Testis (tissue), 2 donors: ENCODE results near the gene QPCT.

Experiments
- POLR2A ChIP-seq: fragments of 450-650 bp; IDR thresholded peaks from one replicate; pipeline ENCODE4 v1.6.1; 2017; ENCODE audit warnings: antibody characterized with exemption, mild to moderate bottlenecking, moderate library complexity
- TF ChIP-seq, protein P1 (sequence below), 3 experiments: fragments of 450-650 bp in 2 of 3; fragments of 200-600 bp in 1 of 3; sonication (generic) in 1 of 3; IDR thresholded peaks; one replicate each; pipeline ENCODE4 v1.5.1; 2016 to 2019; ENCODE audit warnings: antibody characterized with exemption in 3 of 3, mild to moderate bottlenecking in 2 of 3, moderate library complexity in 1 of 3

DNA sequence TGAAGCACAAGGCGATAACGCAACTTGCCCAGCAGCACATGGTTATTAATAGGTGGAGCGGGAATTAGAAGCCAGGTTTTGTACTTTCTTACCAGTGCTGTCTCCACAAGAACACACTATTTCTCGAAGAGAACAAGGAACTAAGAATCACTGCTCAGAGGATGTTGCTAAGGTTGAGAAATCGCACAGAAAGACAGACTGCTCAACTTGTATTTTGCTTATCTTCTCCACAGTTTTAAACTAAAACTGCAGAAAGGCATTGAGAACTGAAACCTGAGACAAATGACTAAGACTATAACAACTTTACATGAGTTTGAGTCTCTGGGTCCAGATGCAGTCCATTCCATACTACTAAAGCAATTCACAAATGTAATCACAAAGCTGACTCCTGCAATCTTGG lies 26.0 kb upstream of the QPCT start:
- TF ChIP-seq, protein P1, sequence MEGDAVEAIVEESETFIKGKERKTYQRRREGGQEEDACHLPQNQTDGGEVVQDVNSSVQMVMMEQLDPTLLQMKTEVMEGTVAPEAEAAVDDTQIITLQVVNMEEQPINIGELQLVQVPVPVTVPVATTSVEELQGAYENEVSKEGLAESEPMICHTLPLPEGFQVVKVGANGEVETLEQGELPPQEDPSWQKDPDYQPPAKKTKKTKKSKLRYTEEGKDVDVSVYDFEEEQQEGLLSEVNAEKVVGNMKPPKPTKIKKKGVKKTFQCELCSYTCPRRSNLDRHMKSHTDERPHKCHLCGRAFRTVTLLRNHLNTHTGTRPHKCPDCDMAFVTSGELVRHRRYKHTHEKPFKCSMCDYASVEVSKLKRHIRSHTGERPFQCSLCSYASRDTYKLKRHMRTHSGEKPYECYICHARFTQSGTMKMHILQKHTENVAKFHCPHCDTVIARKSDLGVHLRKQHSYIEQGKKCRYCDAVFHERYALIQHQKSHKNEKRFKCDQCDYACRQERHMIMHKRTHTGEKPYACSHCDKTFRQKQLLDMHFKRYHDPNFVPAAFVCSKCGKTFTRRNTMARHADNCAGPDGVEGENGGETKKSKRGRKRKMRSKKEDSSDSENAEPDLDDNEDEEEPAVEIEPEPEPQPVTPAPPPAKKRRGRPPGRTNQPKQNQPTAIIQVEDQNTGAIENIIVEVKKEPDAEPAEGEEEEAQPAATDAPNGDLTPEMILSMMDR (IDR thresholded peaks at IDR 0.05): no peak
- no peak for TF ChIP-seq POLR2A
